ENCODE data around the gene SCLT1. TPM values are rescaled to one million over a fixed set of nuclear protein-coding genes. Genes with fewer than 3 reads are reported as not detected.
A peak's percentile ranks its signal among the peaks of the same experiment; 100 is the strongest.

Gene SCLT1
- total RNA-seq, 1 donor from 2014 or later = 14.4 TPM

DNA sequence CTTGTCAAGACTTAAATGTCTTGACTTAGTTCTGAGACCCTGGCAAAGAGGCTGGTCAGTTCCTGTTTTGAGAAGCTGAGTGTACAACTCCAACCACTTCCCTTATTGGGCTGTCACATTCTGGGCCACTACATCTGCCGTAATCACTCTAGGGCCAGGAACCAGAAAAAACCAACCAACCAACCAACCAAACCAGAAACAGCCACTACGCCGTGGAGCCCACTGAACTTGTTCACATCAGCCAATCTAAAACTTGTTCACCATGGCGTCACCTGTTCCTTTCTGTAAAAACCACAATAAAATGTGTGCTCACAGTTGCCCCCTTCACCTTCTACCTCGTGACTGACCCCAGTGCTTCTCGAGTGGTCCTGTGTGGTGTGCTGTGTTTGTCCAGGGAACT, 176.5 kb downstream of the SCLT1 start:
- TF ChIP-seq, protein P1, sequence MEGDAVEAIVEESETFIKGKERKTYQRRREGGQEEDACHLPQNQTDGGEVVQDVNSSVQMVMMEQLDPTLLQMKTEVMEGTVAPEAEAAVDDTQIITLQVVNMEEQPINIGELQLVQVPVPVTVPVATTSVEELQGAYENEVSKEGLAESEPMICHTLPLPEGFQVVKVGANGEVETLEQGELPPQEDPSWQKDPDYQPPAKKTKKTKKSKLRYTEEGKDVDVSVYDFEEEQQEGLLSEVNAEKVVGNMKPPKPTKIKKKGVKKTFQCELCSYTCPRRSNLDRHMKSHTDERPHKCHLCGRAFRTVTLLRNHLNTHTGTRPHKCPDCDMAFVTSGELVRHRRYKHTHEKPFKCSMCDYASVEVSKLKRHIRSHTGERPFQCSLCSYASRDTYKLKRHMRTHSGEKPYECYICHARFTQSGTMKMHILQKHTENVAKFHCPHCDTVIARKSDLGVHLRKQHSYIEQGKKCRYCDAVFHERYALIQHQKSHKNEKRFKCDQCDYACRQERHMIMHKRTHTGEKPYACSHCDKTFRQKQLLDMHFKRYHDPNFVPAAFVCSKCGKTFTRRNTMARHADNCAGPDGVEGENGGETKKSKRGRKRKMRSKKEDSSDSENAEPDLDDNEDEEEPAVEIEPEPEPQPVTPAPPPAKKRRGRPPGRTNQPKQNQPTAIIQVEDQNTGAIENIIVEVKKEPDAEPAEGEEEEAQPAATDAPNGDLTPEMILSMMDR (IDR thresholded peaks at IDR 0.05) = no peak
- DNase-seq = no peak
- ATAC-seq = peak; percentile 95
- Histone ChIP-seq H3K27ac (peak overlapping the region; percentile 59), H3K9me3 (no peaks in the 10 kb centered on the region), H3K36me3 (no peaks in the 10 kb centered on the region), H3K4me1 (no peaks in the 10 kb centered on the region), H3K4me3 (no peak overlapping the region), H3K27me3 (no peaks in the 10 kb centered on the region)
- intact Hi-C loops (cut with DNase I) = no loop called here

DNA sequence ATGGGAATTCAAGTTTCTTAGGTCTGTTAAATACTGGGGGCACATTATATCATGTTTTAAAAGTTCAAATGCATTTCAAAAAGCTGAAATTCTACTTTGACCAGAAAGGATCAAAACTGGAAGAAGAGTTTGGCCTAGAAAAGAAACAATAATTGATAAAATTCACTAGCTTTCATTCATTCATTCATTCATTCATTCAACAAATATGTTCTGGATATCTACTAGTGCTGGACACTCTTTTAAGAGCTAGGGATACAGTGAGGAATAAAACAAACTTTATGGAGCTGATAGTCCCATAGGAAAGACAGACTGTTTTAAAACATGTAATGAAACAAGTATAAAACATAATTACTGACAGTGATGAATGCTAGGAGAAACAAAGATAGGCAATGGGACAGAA, 177.8 kb downstream of the SCLT1 start:
- intact Hi-C loops (cut with DNase I) = no loop called here
- Histone ChIP-seq H3K4me3 (no peak overlapping the region), H3K4me1 (no peaks in the 10 kb centered on the region), H3K27me3 (no peaks in the 10 kb centered on the region), H3K36me3 (no peaks in the 10 kb centered on the region), H3K27ac (no peak overlapping the region), H3K9me3 (no peaks in the 10 kb centered on the region)
- DNase-seq (no peak), ATAC-seq (no peak)
- TF ChIP-seq, protein P1 (IDR thresholded peaks at IDR 0.05) = no peak

DNA sequence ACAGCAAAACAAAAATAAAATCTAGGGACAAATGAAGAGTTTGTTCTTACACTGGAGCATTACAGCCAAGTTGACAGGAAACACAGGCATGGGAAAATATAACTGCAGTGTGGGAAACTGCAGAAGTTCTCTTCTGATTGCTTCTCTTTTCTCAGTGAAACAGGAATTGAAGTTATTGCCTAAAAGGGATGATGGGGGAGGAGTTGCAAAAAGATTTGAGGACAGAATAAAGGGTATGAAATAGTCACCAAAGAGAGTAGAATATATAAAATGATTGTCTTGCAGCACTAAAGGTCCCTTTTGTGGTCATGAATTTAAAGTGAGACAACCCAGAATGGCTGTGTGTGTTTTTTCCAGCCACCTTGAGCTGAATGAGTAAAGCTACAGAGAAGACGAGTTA, 180.1 kb downstream of the SCLT1 start:
- peak; percentile 61 for ATAC-seq
- H3K36me3 ChIP-seq = no peaks in the 10 kb centered on the region
- no peaks in the 10 kb centered on the region for H3K4me1 ChIP-seq
- H3K27me3 ChIP-seq = no peaks in the 10 kb centered on the region
- intact Hi-C loops (cut with DNase I) = no loop called here
- H3K9me3 ChIP-seq = no peaks in the 10 kb centered on the region
- TF ChIP-seq, protein P1 (IDR thresholded peaks at IDR 0.05) = no peak
- no peak overlapping the region for H3K4me3 ChIP-seq
- no peak for DNase-seq
- H3K27ac ChIP-seq = no peak overlapping the region

DNA sequence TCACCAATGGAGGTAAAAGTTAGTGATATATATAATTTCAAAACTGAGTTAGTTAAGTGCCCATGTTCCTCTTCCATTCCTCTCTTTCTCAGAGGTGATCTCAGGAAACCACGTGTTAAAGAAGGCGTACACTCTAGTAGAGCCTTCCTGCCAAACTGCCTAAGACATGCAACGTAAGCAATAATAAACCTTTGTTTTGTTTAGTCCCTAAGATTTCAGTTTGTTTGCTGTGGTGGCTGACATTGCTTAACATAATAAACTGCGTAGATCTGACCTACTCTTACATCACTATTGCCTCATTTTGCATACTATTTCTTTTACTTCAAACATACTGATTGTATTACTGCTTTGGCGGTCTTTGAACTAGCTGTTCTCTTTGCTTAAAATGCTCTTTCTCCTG, 184.6 kb downstream of the SCLT1 start:
- Histone ChIP-seq H3K9me3 (no peaks in the 10 kb centered on the region), H3K4me3 (no peak overlapping the region), H3K27ac (no peak overlapping the region), H3K36me3 (no peaks in the 10 kb centered on the region), H3K4me1 (no peaks in the 10 kb centered on the region), H3K27me3 (no peaks in the 10 kb centered on the region)
- ATAC-seq (peak; percentile 55), DNase-seq (no peak)
- TF ChIP-seq, protein P1 (IDR thresholded peaks at IDR 0.05) = no peak
- intact Hi-C loops (cut with DNase I) = no loop called here

DNA sequence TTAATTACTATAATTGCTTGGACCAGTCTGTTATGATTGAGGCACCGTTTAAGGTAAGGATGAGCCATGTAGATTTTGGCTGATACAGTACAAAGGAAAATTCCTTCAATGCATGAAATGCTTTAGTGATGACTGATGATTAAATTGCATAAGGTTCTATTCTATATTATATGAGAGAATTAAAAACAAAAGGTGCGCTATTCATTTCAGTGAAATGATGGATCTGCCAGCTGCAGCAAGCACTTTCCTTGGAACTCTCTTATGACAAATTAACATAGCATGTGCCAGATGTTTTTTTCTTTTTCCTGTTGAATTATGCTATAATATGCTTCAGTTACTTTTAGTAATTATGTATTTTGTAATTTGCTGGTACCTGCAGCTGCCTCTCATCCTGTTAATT, 185.4 kb downstream of the SCLT1 start:
- DNase-seq (no peak), ATAC-seq (no peak)
- Histone ChIP-seq H3K4me1 (no peaks in the 10 kb centered on the region), H3K36me3 (no peaks in the 10 kb centered on the region), H3K9me3 (no peaks in the 10 kb centered on the region), H3K4me3 (no peak overlapping the region), H3K27me3 (no peaks in the 10 kb centered on the region), H3K27ac (no peak overlapping the region)
- intact Hi-C loops (cut with DNase I) = no loop called here
- TF ChIP-seq, protein P1 (IDR thresholded peaks at IDR 0.05) = no peak

DNA sequence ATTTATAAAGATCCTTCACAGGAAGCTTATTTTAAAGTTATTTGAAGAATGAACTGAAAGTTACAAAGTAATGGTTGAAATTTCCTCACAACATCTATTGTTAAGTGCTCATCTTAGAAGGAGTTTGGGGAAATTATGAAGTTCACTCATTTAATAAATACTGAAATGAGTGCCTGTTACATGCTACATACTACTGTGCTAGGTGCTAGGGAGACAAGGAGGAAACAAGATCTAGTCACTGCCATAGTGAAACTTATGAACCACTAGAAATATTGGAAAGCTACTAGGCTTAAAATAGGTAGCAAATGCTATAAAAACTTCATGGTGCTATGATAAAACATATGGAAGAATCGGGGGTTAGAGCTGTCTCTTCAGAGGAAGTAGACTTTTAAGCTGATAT, 186.8 kb downstream of the SCLT1 start:
- ATAC-seq (no peak), DNase-seq (no peak)
- no peak overlapping the region for H3K4me3 ChIP-seq
- H3K9me3 ChIP-seq = no peaks in the 10 kb centered on the region
- no peaks in the 10 kb centered on the region for H3K36me3 ChIP-seq
- no peak overlapping the region for H3K27ac ChIP-seq
- H3K4me1 ChIP-seq = no peaks in the 10 kb centered on the region
- TF ChIP-seq, protein P1 (IDR thresholded peaks at IDR 0.05) = no peak
- intact Hi-C loops (cut with DNase I) = no loop called here
- no peaks in the 10 kb centered on the region for H3K27me3 ChIP-seq
